ENCODE results near the gene SBF2.
"Not testable (repeated sequence)": the region's sequence is repeated elsewhere in the genome, so short reads cannot be mapped to it uniquely, and the experiment has no call there.

Gene SBF2

DNA sequence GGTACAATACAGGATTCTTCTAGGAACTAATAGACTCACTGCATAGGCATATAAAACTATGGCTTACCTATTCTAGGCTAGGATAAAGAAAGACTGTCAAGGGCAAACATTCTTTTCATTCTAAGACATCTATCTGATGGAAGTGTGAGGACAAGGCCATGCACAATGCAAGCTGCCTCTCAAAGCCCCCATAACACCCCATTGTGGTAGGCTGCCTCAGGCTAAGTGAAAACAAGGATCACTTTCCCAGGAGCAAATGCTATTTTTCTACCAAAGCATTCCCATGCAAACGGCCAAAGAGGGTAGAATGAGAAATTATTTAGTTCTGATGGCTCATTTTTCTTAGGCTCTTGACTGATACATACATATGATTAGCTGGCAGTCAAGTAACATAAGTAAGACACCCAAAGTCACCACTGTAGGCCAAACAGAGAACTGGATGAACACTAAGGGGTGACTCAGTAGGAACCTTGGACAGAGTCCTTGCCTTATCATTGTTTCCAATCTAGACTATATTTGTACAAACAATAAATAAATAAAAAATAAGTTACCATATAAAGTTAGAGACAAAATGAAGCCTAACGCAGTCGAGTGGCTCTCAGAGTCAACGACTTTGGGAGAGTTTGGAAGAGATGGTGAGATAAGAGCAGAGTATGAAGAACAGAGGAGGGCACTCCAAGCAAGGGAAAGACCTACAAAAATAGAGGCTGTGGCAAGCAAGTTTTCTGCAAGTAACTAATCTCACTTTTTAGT, 303.6 kb downstream of the SBF2 start:
- peak; percentile 45 for TF ChIP-seq CTCF (conservative IDR thresholded peaks at IDR 0.05; ENCODE audit: low read depth, low read length)
- no peak overlapping the region for H3K4me3 ChIP-seq (ENCODE audit: low read depth, low read length)
- DNase-seq (ENCODE audit: low read depth): peak; percentile 74

DNA sequence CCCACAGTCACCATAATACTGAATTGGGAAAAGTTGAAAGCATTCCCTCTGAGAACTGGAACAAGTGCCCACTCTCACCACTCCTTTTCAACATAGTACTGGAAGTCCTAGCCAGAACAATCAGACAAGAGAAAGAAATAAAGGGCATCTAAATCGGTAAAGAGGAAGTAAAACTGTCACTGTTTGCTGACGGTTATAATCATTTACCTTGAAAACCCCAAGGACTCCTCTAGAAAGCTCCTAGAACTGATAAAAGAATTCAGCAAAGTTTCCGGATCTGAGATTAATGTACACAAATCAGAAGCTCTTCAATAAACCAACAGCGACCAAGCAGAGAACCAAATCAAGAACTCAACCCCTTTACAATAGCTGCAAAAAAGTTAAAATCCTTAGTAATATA, 306.7 kb downstream of the SBF2 start:
- not testable (repeated sequence) for DNase-seq (ENCODE audit: low read depth); H3K4me3 ChIP-seq (ENCODE audit: low read depth, low read length)

DNA sequence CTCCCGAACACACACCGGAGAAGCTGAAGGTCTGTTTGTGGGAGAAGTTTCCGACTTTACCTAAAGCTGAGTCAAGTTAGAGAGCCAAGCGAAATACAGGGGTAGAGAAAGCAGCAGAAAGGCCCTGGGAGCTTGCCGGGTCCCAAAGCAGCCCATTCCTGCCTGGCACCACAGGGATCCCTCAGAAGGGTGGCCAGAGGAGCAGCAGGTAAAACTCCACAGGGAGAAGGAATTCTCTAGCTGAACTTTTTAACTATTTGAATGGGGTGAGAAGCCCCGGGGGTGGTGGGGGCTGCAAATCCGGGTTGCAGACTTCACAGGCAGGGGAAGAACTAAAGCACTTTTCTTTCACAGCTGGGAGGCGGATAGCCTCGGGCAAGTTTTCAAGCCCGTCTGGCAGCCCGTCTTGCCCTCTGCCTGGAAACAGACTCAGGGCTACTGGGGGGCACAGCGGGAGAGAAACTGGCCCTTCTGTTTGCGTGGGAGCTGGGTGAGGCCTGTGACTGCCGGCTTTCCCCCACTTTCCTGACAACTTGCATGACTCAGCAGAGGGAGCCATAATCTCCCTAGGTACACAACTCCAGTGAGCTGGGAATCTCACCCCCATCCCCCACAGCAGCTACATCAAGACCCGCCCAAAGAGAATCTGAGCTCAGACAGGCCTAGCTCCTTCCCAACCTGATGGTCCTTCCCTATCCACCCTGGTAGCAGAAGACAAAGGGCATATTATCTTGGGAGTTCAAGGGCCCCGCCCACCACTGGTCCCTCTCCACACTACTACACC, 311.0 kb downstream of the SBF2 start:
- DNase-seq (ENCODE audit: low read depth): peak; percentile 78
- TF ChIP-seq CTCF (conservative IDR thresholded peaks at IDR 0.05; ENCODE audit: low read depth, low read length): no peak
- H3K4me3 ChIP-seq (ENCODE audit: low read depth, low read length): no peak overlapping the region

- peak; percentile 52 for DNase-seq (ENCODE audit: low read depth)
Observed at GRCh38 chr11:9982127-9982795, 311.8 kb downstream of the SBF2 start.

DNA sequence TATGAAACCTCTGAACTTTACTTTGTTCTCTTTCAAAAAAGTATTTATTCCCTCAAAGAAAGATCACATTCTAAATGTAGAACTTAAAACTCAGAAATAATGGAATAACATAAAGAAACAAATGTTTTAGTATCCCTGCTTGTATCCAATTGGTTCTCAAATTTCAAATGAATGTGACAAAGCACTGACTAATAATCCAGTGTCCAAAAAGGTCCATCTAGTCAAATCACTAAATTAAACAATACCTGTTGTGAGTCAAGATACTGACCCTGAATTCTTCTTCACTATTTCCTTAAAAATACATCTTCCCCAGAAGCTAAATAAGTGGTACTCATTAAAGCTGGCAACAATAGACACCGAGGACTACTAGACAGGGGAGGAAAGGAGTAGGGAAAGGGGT, 313.1 kb downstream of the SBF2 start:
- no peak for TF ChIP-seq CTCF (conservative IDR thresholded peaks at IDR 0.05; ENCODE audit: low read depth, low read length)
- H3K4me3 ChIP-seq (ENCODE audit: low read depth, low read length): no peak overlapping the region
- DNase-seq (ENCODE audit: low read depth): no peak

More at GRCh38 chr11:9982127-9982795, 311.8 kb downstream of the SBF2 start:
- TF ChIP-seq CTCF (conservative IDR thresholded peaks at IDR 0.05; ENCODE audit: low read depth, low read length): no peak
- H3K4me3 ChIP-seq (ENCODE audit: low read depth, low read length): no peak overlapping the region

GRCh38 chr11:9977554-9977953, 316.5 kb downstream of the SBF2 start:
- TF ChIP-seq CTCF (conservative IDR thresholded peaks at IDR 0.05; ENCODE audit: low read depth, low read length): no peak
- no peak for DNase-seq (ENCODE audit: low read depth)
- H3K4me3 ChIP-seq (ENCODE audit: low read depth, low read length): no peak overlapping the region

DNA sequence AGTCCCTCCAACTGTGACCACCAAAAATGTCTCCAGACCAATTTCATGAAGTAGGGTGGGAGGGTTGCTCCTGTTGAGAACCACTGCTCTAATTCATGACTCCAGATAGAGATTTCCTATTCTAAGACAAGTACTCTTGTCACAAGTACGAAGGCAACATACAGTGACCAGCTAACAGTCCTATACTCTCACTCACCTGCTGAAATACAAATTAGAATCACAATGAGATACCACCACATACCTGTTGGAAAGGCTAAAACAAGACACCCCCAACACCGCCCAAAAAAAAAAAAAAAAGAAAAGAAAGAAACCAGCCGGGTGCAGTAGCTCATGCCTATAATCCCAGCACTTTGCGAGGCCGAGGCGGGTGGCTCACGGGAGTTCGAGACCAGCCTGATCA, 319.6 kb downstream of the SBF2 start:
- no peak for DNase-seq (ENCODE audit: low read depth)
- no peak for TF ChIP-seq CTCF (conservative IDR thresholded peaks at IDR 0.05; ENCODE audit: low read depth, low read length)
- no peak overlapping the region for H3K4me3 ChIP-seq (ENCODE audit: low read depth, low read length)
